ENCODE measurements around the gene PDZD8. TPM values are rescaled to one million over a fixed set of nuclear protein-coding genes. Genes with fewer than 3 reads are reported as not detected.
"Not testable (repeated sequence)": the region's sequence is repeated elsewhere in the genome, so short reads cannot be mapped to it uniquely, and the experiment has no call there.

PDZD8 gene
- total RNA-seq, 1 experiment from 2014 or later = 15.9 TPM

GRCh38 chr10:117348236-117348635 lies 27.0 kb downstream of the PDZD8 start:
- DNase-seq (ENCODE audit: low read depth) = no peak

GRCh38 chr10:117346574-117346973 lies 28.7 kb downstream of the PDZD8 start:
- DNase-seq (ENCODE audit: low read depth) = no peak

GRCh38 chr10:117345143-117345542 lies 30.1 kb downstream of the PDZD8 start:
- no peak for DNase-seq (ENCODE audit: low read depth)

GRCh38 chr10:117342641-117343040 lies 32.6 kb downstream of the PDZD8 start:
- peak; percentile 91 for DNase-seq (ENCODE audit: low read depth)

DNA sequence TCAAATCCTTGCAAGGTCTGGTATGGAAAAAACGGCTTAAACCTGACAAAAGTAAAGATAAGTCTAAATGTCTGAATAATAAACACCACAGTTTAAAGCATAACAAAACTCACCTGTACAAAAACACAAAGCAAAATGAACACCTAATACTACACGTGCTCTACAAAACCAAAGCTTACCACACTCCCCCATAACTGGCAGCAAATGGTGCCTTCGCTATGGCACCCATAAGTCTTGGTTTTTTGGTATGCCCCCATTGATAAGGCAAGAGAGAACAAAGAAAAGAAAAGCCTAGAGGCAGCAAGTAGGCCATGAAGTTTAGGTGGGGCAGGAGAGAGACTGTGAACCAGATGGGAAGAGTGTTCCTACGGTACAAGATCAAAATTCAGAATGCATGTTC lies 34.2 kb downstream of the PDZD8 start:
- no peak for DNase-seq (ENCODE audit: low read depth)

GRCh38 chr10:117339979-117340378 lies 35.3 kb downstream of the PDZD8 start:
- DNase-seq (ENCODE audit: low read depth) = no peak

DNA sequence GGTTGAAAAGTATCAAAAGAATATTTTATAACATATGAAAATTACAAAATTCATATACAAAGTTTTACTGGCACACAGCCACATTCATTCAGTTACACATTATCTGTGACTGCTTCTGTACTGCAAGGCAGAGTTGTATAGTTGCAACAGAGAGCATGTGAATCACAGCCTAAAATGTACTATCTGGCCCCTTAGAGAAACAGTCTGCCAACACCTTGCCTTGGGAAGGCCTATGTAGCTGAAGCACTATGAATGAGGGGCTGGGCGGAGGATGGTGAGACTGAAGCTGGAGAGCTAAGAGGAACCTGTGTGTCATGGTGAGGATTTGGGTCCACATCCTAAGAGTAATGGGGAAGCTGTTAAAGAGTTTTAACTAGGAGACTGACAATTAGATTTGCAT lies 35.7 kb downstream of the PDZD8 start:
- no peak for DNase-seq (ENCODE audit: low read depth)

GRCh38 chr10:117334926-117335325 lies 40.3 kb downstream of the PDZD8 start:
- DNase-seq (ENCODE audit: low read depth) = no peak

- peak; percentile 13 for DNase-seq (ENCODE audit: low read depth)
Measured at GRCh38 chr10:117334066-117334465, 41.2 kb downstream of the PDZD8 start.

DNA sequence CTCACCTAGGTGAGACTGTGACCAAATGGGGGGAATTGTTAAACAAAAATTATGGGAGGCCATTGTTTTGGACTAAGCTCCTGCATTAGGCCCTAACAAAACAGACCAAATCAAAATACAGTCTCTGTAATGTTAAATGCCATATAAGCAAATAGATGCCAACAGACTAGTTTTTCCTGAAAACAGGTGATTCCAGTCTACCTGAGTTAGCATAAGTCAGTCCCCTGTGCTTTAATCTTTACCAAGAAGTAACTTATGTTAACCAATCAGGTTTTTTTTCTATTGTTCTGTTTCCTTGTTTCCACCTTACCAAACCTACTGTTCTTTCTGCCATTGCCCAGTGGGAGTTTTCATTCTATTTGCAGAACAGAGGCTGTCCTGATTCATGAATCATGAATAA lies 48.0 kb downstream of the PDZD8 start:
- DNase-seq (ENCODE audit: low read depth) = no peak

GRCh38 chr10:117324367-117324766 lies 50.9 kb downstream of the PDZD8 start:
- no peak for DNase-seq (ENCODE audit: low read depth)

GRCh38 chr10:117322260-117322659 lies 53.0 kb downstream of the PDZD8 start:
- peak; percentile 26 for DNase-seq (ENCODE audit: low read depth)

- DNase-seq (ENCODE audit: low read depth) = peak; percentile 24
Measured at GRCh38 chr10:117320050-117320665, 55.1 kb downstream of the PDZD8 start.

- DNase-seq (ENCODE audit: low read depth) = peak; percentile 6
Measured at GRCh38 chr10:117318909-117319308, 56.3 kb downstream of the PDZD8 start.

DNA sequence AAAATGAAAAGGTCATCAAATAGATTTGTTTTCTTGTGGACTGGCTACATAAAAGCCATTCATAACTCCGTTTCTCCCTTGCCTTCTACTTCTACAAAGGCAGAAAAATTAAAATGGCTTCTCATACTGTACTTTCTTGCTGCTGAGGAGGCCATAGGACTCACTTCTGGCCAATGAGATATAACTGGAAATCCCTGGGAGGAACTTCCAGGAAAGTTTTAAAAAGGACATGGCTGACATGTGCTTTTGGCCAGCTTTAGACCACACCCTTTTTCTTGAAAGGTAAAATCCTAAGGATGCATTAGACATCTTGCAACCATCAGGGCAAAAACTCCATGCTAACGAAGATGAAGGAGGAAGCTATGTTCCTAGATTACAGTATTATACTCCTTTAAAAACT lies 58.5 kb downstream of the PDZD8 start:
- no peak for DNase-seq (ENCODE audit: low read depth)

DNA sequence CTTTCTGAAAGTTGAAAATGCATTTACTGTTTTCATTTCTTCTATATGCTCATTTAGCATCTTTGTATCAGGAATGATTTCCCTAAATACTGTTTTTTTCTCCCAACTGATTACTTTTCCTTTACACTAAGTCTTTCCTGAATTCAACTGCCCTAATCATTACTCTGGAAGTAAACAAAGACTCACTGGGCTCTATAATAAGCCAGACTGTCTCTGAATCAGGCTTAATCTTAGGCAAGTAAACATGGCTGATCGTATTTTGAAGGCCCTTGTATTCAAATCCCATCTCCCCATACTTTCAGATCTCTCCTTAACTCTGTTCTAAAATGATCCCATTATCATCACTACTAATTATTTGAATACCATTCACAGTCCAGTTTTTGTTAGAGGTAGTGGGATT lies 61.6 kb downstream of the PDZD8 start:
- no peak for DNase-seq (ENCODE audit: low read depth)

GRCh38 chr10:117312430-117312829 lies 62.8 kb downstream of the PDZD8 start:
- peak; percentile 16 for DNase-seq (ENCODE audit: low read depth)

- peak; percentile 2 for DNase-seq (ENCODE audit: low read depth)
Measured at GRCh38 chr10:117311261-117311660, 64.0 kb downstream of the PDZD8 start.

GRCh38 chr10:117306674-117307073 lies 68.6 kb downstream of the PDZD8 start:
- no peak for DNase-seq (ENCODE audit: low read depth)

- not testable (repeated sequence) for DNase-seq (ENCODE audit: low read depth)
Measured at GRCh38 chr10:117303451-117303850, 71.8 kb downstream of the PDZD8 start.

GRCh38 chr10:117300671-117301070 lies 74.6 kb downstream of the PDZD8 start:
- DNase-seq (ENCODE audit: low read depth) = no peak

DNA sequence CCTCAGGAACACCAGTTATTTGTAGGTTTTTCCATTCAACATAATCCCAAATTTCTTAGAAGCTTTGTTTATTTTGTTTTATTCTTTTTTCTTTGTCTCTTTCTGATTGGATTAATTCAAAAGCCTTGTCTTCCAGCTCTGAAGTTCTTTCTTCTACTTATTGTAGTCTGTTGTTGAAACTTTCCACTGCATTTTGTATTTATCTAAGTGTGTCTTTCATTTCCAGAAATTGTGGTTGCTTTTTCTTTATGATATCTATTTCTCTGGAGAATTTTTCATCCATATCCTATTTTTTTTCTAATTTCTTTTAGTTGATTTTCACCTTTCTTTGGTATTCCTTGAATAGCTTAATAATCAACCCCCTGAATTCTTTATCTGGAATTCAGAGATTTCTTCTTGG lies 75.8 kb downstream of the PDZD8 start:
- no peak for DNase-seq (ENCODE audit: low read depth)

DNA sequence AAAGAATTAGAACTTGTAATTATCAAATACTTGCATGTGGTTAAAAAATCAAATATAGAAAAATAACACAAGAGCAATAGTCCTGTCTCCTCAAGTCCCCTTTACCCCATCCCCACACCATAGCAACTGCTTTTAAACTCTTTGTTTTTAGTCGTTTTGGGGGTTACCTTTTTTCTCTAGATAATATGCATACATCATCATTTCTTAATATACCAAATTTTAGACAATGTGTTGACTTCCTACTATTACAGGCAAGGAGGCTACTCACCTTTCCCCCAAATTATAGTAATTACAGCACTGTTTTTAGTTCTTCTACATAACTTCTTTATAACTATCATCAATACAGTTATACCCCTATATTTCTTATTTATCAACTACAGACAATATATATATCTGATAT lies 77.0 kb downstream of the PDZD8 start:
- no peak for DNase-seq (ENCODE audit: low read depth)

- DNase-seq (ENCODE audit: low read depth) = no peak
Measured at GRCh38 chr10:117294735-117295134, 80.5 kb downstream of the PDZD8 start.
